ENCODE results near the gene NOP9.
A peak's percentile ranks its signal among the peaks of the same experiment; 100 is the strongest.

The NOP9 gene

GRCh38 chr14:24321212-24321975, 21.7 kb downstream of the NOP9 start:
- Histone ChIP-seq H3K9me2 (replicated peaks; ENCODE audit: insufficient read depth, low read length) (no peaks in the 10 kb centered on the region), H3K4me1 (ENCODE audit: low read length) (no peaks in the 10 kb centered on the region), H3K36me3 (replicated peaks; ENCODE audit: insufficient read depth, low read length) (no peaks in the 10 kb centered on the region), H3K27me3 (replicated peaks; ENCODE audit: insufficient read depth, low read length) (peaks cover 11% of the 10 kb centered on the region; the same call in 1 of the 2 replicates), H3K79me2 (ENCODE audit: low read length) (no peaks in the 10 kb centered on the region), H4K20me1 (ENCODE audit: insufficient read depth, low read length) (no peaks in the 10 kb centered on the region), H3K4me3 (ENCODE audit: low read length) (no peak overlapping the region), H3K9ac (ENCODE audit: low read length) (no peak overlapping the region), H3K4me2 (ENCODE audit: low read depth, low read length) (peak overlapping the region; percentile 37; the same call in 1 of the 2 replicates), H3F3A (ENCODE audit: insufficient read depth, low read length) (no peaks in the 10 kb centered on the region; the same call in 1 of the 2 replicates), H3K9me3 (replicated peaks; ENCODE audit: insufficient read depth, low read length) (no peaks in the 10 kb centered on the region), H3K27ac (ENCODE audit: low read length) (no peak overlapping the region), H2AFZ (ENCODE audit: low read length) (no peak overlapping the region)
- peak; percentile 30 for DNase-seq
- TF ChIP-seq EZH2 (optimal IDR thresholded peaks at IDR 0.05; ENCODE audit: low read depth, low read length) (no peak), EZH2phosphoT487 (IDR thresholded peaks at IDR 0.05; ENCODE audit: low read length) (no peak), CTCF (IDR thresholded peaks at IDR 0.05; ENCODE audit: low read length) (no peak)

GRCh38 chr14:24322672-24323071, 23.0 kb downstream of the NOP9 start:
- H3K27me3 ChIP-seq (replicated peaks; ENCODE audit: insufficient read depth, low read length), result peaks cover 11% of the 10 kb centered on the region; the same call in 1 of the 2 replicates
- H3K4me1 ChIP-seq (ENCODE audit: low read length), result no peaks in the 10 kb centered on the region
- no peaks in the 10 kb centered on the region for H3K9me3 ChIP-seq (replicated peaks; ENCODE audit: insufficient read depth, low read length)
- H3K9me2 ChIP-seq (replicated peaks; ENCODE audit: insufficient read depth, low read length), result no peaks in the 10 kb centered on the region
- H3K4me3 ChIP-seq (ENCODE audit: low read length), result no peak overlapping the region
- H3K4me2 ChIP-seq (ENCODE audit: low read depth, low read length), result no peak overlapping the region
- H3F3A ChIP-seq (ENCODE audit: insufficient read depth, low read length), result no peaks in the 10 kb centered on the region; the same call in 1 of the 2 replicates
- H2AFZ ChIP-seq (ENCODE audit: low read length), result no peak overlapping the region
- no peaks in the 10 kb centered on the region for H3K36me3 ChIP-seq (replicated peaks; ENCODE audit: insufficient read depth, low read length)
- no peak for DNase-seq
- H4K20me1 ChIP-seq (ENCODE audit: insufficient read depth, low read length), result no peaks in the 10 kb centered on the region
- no peaks in the 10 kb centered on the region for H3K79me2 ChIP-seq (ENCODE audit: low read length)
- no peak for TF ChIP-seq CTCF (IDR thresholded peaks at IDR 0.05; ENCODE audit: low read length)
- TF ChIP-seq EZH2phosphoT487 (IDR thresholded peaks at IDR 0.05; ENCODE audit: low read length), result no peak
- TF ChIP-seq EZH2 (optimal IDR thresholded peaks at IDR 0.05; ENCODE audit: low read depth, low read length), result no peak
- H3K27ac ChIP-seq (ENCODE audit: low read length), result no peak overlapping the region
- no peak overlapping the region for H3K9ac ChIP-seq (ENCODE audit: low read length)

GRCh38 chr14:24323341-24323740, 23.7 kb downstream of the NOP9 start:
- Histone ChIP-seq H3K4me3 (ENCODE audit: low read length) (no peak overlapping the region), H3K9me3 (replicated peaks; ENCODE audit: insufficient read depth, low read length) (no peaks in the 10 kb centered on the region)

More at GRCh38 chr14:24323341-24323740, 23.7 kb downstream of the NOP9 start:
- TF ChIP-seq EZH2 (optimal IDR thresholded peaks at IDR 0.05; ENCODE audit: low read depth, low read length), result no peak
- TF ChIP-seq CTCF (IDR thresholded peaks at IDR 0.05; ENCODE audit: low read length), result no peak
- TF ChIP-seq EZH2phosphoT487 (IDR thresholded peaks at IDR 0.05; ENCODE audit: low read length), result no peak
- Histone ChIP-seq H3K79me2 (ENCODE audit: low read length) (no peaks in the 10 kb centered on the region), H3K27me3 (replicated peaks; ENCODE audit: insufficient read depth, low read length) (peaks cover 11% of the 10 kb centered on the region; the same call in 1 of the 2 replicates), H2AFZ (ENCODE audit: low read length) (no peak overlapping the region), H3K36me3 (replicated peaks; ENCODE audit: insufficient read depth, low read length) (no peaks in the 10 kb centered on the region), H3K9me2 (replicated peaks; ENCODE audit: insufficient read depth, low read length) (no peaks in the 10 kb centered on the region), H3F3A (ENCODE audit: insufficient read depth, low read length) (no peaks in the 10 kb centered on the region; the same call in 1 of the 2 replicates), H3K4me2 (ENCODE audit: low read depth, low read length) (no peak overlapping the region), H3K9ac (ENCODE audit: low read length) (no peak overlapping the region), H3K4me1 (ENCODE audit: low read length) (no peaks in the 10 kb centered on the region), H4K20me1 (ENCODE audit: insufficient read depth, low read length) (no peaks in the 10 kb centered on the region), H3K27ac (ENCODE audit: low read length) (no peak overlapping the region)
- DNase-seq, result no peak
